BLaER1 (cell line): ENCODE measurements around the gene CHN2.
"Not testable (repeated sequence)": the region's sequence is repeated elsewhere in the genome, so short reads cannot be mapped to it uniquely, and the experiment has no call there.

ENCODE experiments used
- H3K27ac ChIP-seq: shearing (Covaris generic); formaldehyde crosslinking; 2 replicates; pipeline ENCODE4 v1.8.1; 2022
- H3K27me3 ChIP-seq: shearing (Covaris generic); formaldehyde crosslinking; 2 replicates; pipeline ENCODE4 v1.8.1; 2022
- H3K36me3 ChIP-seq: shearing (Covaris generic); formaldehyde crosslinking; 2 replicates; pipeline ENCODE4 v1.8.1; 2022
- H3K4me1 ChIP-seq: shearing (Covaris generic); formaldehyde crosslinking; 2 replicates; pipeline ENCODE4 v1.8.1; 2022
- H3K4me2 ChIP-seq: shearing (Covaris generic); formaldehyde crosslinking; 2 replicates; pipeline ENCODE4 v1.8.1; 2022
- H3K4me3 ChIP-seq: shearing (Covaris generic); formaldehyde crosslinking; 2 replicates; pipeline ENCODE4 v1.8.1; 2022
- H3K9ac ChIP-seq: shearing (Covaris generic); formaldehyde crosslinking; 2 replicates; pipeline ENCODE4 v1.8.1; 2022
- H3K9me3 ChIP-seq: shearing (Covaris generic); formaldehyde crosslinking; 2 replicates; pipeline ENCODE4 v1.8.1; 2022
- H4K20me1 ChIP-seq: shearing (Covaris generic); formaldehyde crosslinking; 2 replicates; pipeline ENCODE4 v1.8.1; 2022
- Cebpa-rat ChIP-seq: shearing (Covaris generic); IDR thresholded peaks from 2 replicates; pipeline ENCODE4 v1.8.1; 2022

Gene CHN2

GRCh38 chr7:29508608-29509007 is 314.0 kb downstream of the CHN2 start:
- Histone ChIP-seq H3K4me1 (peaks cover 17% of the 10 kb centered on the region), H3K9me3 (no peaks in the 10 kb centered on the region), H3K4me3 (no peak overlapping the region), H4K20me1 (no peaks in the 10 kb centered on the region), H3K36me3 (no peaks in the 10 kb centered on the region), H3K27ac (no peak overlapping the region), H3K9ac (no peak overlapping the region), H3K27me3 (no peaks in the 10 kb centered on the region), H3K4me2 (no peak overlapping the region)
- no peak for TF ChIP-seq Cebpa-rat

- Histone ChIP-seq H3K36me3 (no peaks in the 10 kb centered on the region), H3K4me2 (no peak overlapping the region), H3K9me3 (no peaks in the 10 kb centered on the region), H4K20me1 (no peaks in the 10 kb centered on the region), H3K27ac (no peak overlapping the region), H3K4me3 (no peak overlapping the region), H3K4me1 (peaks cover 17% of the 10 kb centered on the region), H3K9ac (no peak overlapping the region), H3K27me3 (no peaks in the 10 kb centered on the region)
- no peak for TF ChIP-seq Cebpa-rat
Observed at GRCh38 chr7:29510028-29510427, 315.5 kb downstream of the CHN2 start.

GRCh38 chr7:29511337-29511736 is 316.8 kb downstream of the CHN2 start:
- TF ChIP-seq Cebpa-rat: no peak
- Histone ChIP-seq H3K4me2 (peak overlapping the region; percentile 46), H3K36me3 (no peaks in the 10 kb centered on the region), H3K9ac (no peak overlapping the region), H4K20me1 (no peaks in the 10 kb centered on the region), H3K27me3 (no peaks in the 10 kb centered on the region), H3K4me3 (no peak overlapping the region), H3K27ac (no peak overlapping the region), H3K9me3 (no peaks in the 10 kb centered on the region), H3K4me1 (peaks cover 17% of the 10 kb centered on the region)

- TF ChIP-seq Cebpa-rat: no peak
Observed at GRCh38 chr7:29511851-29512250, 317.3 kb downstream of the CHN2 start.

GRCh38 chr7:29516491-29516890 is 321.9 kb downstream of the CHN2 start:
- Histone ChIP-seq H3K4me3 (no peak overlapping the region), H3K9me3 (no peaks in the 10 kb centered on the region; the same call in 1 of the 2 replicates), H3K36me3 (no peaks in the 10 kb centered on the region), H3K27me3 (no peaks in the 10 kb centered on the region), H3K4me1 (peaks cover 8% of the 10 kb centered on the region), H3K9ac (no peak overlapping the region), H3K27ac (no peak overlapping the region), H4K20me1 (no peaks in the 10 kb centered on the region), H3K4me2 (no peak overlapping the region)
- no peak for TF ChIP-seq Cebpa-rat

More at GRCh38 chr7:29511851-29512250, 317.3 kb downstream of the CHN2 start:
- H3K27ac ChIP-seq: no peak overlapping the region
- H3K36me3 ChIP-seq: no peaks in the 10 kb centered on the region
- no peaks in the 10 kb centered on the region for H3K27me3 ChIP-seq
- H3K4me2 ChIP-seq: peak overlapping the region; percentile 46
- no peak overlapping the region for H3K9ac ChIP-seq
- H4K20me1 ChIP-seq: no peaks in the 10 kb centered on the region
- no peak overlapping the region for H3K4me3 ChIP-seq
- H3K4me1 ChIP-seq: peaks cover 17% of the 10 kb centered on the region
- no peaks in the 10 kb centered on the region for H3K9me3 ChIP-seq

GRCh38 chr7:29518616-29519015 is 324.0 kb downstream of the CHN2 start:
- no peaks in the 10 kb centered on the region for H3K36me3 ChIP-seq
- H3K9me3 ChIP-seq: peaks cover 3% of the 10 kb centered on the region; the same call in 1 of the 2 replicates
- H3K4me3 ChIP-seq: no peak overlapping the region
- H3K27me3 ChIP-seq: no peaks in the 10 kb centered on the region
- H3K4me1 ChIP-seq: no peaks in the 10 kb centered on the region
- no peaks in the 10 kb centered on the region for H4K20me1 ChIP-seq
- H3K9ac ChIP-seq: no peak overlapping the region
- no peak overlapping the region for H3K4me2 ChIP-seq
- no peak for TF ChIP-seq Cebpa-rat
- no peak overlapping the region for H3K27ac ChIP-seq

- H3K4me2 ChIP-seq: no peak overlapping the region
- TF ChIP-seq Cebpa-rat: no peak
- no peaks in the 10 kb centered on the region for H3K4me1 ChIP-seq
- H3K4me3 ChIP-seq: no peak overlapping the region
- no peaks in the 10 kb centered on the region for H3K36me3 ChIP-seq
- no peaks in the 10 kb centered on the region for H3K27me3 ChIP-seq
- peaks cover 3% of the 10 kb centered on the region; the same call in 1 of the 2 replicates for H3K9me3 ChIP-seq
- no peak overlapping the region for H3K9ac ChIP-seq
- no peaks in the 10 kb centered on the region for H4K20me1 ChIP-seq
- no peak overlapping the region for H3K27ac ChIP-seq
Observed at GRCh38 chr7:29523728-29524127, 329.2 kb downstream of the CHN2 start.

- H3K9me3 ChIP-seq: no peaks in the 10 kb centered on the region
- no peak for TF ChIP-seq Cebpa-rat
- H3K36me3 ChIP-seq: no peaks in the 10 kb centered on the region
Observed at GRCh38 chr7:29527505-29528108, 333.0 kb downstream of the CHN2 start.

GRCh38 chr7:29528526-29528925 is 334.0 kb downstream of the CHN2 start:
- H3K36me3 ChIP-seq, H3K4me2 ChIP-seq, H4K20me1 ChIP-seq, H3K9ac ChIP-seq, H3K4me3 ChIP-seq, H3K27me3 ChIP-seq, H3K9me3 ChIP-seq, H3K4me1 ChIP-seq, H3K27ac ChIP-seq: not testable (repeated sequence)

More at GRCh38 chr7:29527505-29528108, 333.0 kb downstream of the CHN2 start:
- Histone ChIP-seq H3K4me1 (no peaks in the 10 kb centered on the region), H4K20me1 (no peaks in the 10 kb centered on the region), H3K4me2 (no peak overlapping the region), H3K27me3 (no peaks in the 10 kb centered on the region), H3K9ac (no peak overlapping the region), H3K27ac (no peak overlapping the region), H3K4me3 (no peak overlapping the region)
